H9 (cell line): ENCODE measurements around the gene RALGAPA2. TPM values are rescaled to one million over a fixed set of nuclear protein-coding genes. Genes with fewer than 3 reads are reported as not detected.

Source experiments
- DNase-seq: peaks from one replicate; pipeline ENCODE4 v3.0.0-alpha.2; 2017
- H2AFZ ChIP-seq: one replicate; pipeline ENCODE4 v1.6.1; 2013; ENCODE audit warnings: mild to moderate bottlenecking, low read length, control low read depth, moderate library complexity
- H2AK5ac ChIP-seq: 2 replicates; pipeline ENCODE4 v1.6.1; 2013; ENCODE audit warnings: low read length, control low read depth, mixed read lengths; ENCODE audit not compliant: insufficient read length
- H2BK120ac ChIP-seq: one replicate; pipeline ENCODE4 v1.6.1; 2013; ENCODE audit warnings: low read depth, mild to moderate bottlenecking, low read length, control low read depth, inconsistent platforms; ENCODE audit not compliant: poor library complexity, severe bottlenecking
- H2BK12ac ChIP-seq: 2 replicates; pipeline ENCODE4 v1.6.1; 2013; ENCODE audit warnings: low read length, control low read depth, mixed read lengths, low read depth; ENCODE audit not compliant: insufficient read length
- H2BK15ac ChIP-seq: 2 replicates; pipeline ENCODE4 v1.6.1; 2013; ENCODE audit warnings: low read depth, low read length, control low read depth
- H2BK20ac ChIP-seq: one replicate; pipeline ENCODE4 v1.6.1; 2013; ENCODE audit warnings: low read depth, mild to moderate bottlenecking, low read length, control low read depth, inconsistent platforms; ENCODE audit not compliant: poor library complexity, severe bottlenecking
- H2BK5ac ChIP-seq: 2 replicates; pipeline ENCODE4 v1.6.1; 2013; ENCODE audit warnings: low read length, control low read depth, mixed read lengths; ENCODE audit not compliant: insufficient read length
- H3K14ac ChIP-seq: 2 replicates; pipeline ENCODE4 v1.6.1; 2013; ENCODE audit warnings: low read length, control low read depth; ENCODE audit not compliant: insufficient read depth
- H3K18ac ChIP-seq: 2 replicates; pipeline ENCODE4 v1.6.1; 2013; ENCODE audit warnings: low read depth, mild to moderate bottlenecking, mixed read lengths, low read length, control low read depth; ENCODE audit not compliant: insufficient read length
- H3K23ac ChIP-seq: 2 replicates; pipeline ENCODE4 v1.6.1; 2013; ENCODE audit warnings: low read length, control low read depth, mixed read lengths, low read depth; ENCODE audit not compliant: insufficient read length
- H3K23me2 ChIP-seq: 2 replicates; pipeline ENCODE4 v1.6.1; 2013; ENCODE audit warnings: low read depth, mild to moderate bottlenecking, mixed read lengths, low read length, control low read depth; ENCODE audit not compliant: insufficient read length, poor library complexity, severe bottlenecking
- H3K27ac ChIP-seq: 2 replicates; pipeline ENCODE4 v1.5.1; 2013; ENCODE audit warnings: low read length, control low read depth, mixed read lengths, low read depth; ENCODE audit not compliant: insufficient read length
- H3K27me3 ChIP-seq: 2 replicates; pipeline ENCODE4 v1.6.1; 2013; ENCODE audit warnings: low read length, control low read depth, inconsistent platforms; ENCODE audit not compliant: insufficient read depth
- H3K4ac ChIP-seq: 2 replicates; pipeline ENCODE4 v1.6.1; 2013; ENCODE audit warnings: low read depth, mild to moderate bottlenecking, control low read depth, inconsistent platforms, low read length, moderate library complexity
- H3K4me1 ChIP-seq: 2 replicates; pipeline ENCODE4 v1.6.1; 2013; ENCODE audit warnings: low read length, control low read depth, inconsistent platforms; ENCODE audit not compliant: insufficient read depth
- H3K4me2 ChIP-seq: 2 replicates; pipeline ENCODE4 v1.6.1; 2013; ENCODE audit warnings: low read length, control low read depth, mixed read lengths; ENCODE audit not compliant: insufficient read length, insufficient read depth
- H3K56ac ChIP-seq: 2 replicates; pipeline ENCODE4 v1.6.1; 2013; ENCODE audit warnings: low read depth, mild to moderate bottlenecking, mixed read lengths, low read length, control low read depth; ENCODE audit not compliant: insufficient read length
- H3K79me1 ChIP-seq: 2 replicates; pipeline ENCODE4 v1.6.1; 2013; ENCODE audit warnings: low read depth, mild to moderate bottlenecking, moderate library complexity, low read length, control low read depth, inconsistent platforms; ENCODE audit not compliant: insufficient read depth, poor library complexity, severe bottlenecking
- H3K79me2 ChIP-seq: 2 replicates; pipeline ENCODE4 v1.6.1; 2013; ENCODE audit warnings: low read length, control low read depth, inconsistent platforms; ENCODE audit not compliant: insufficient read depth
- H3K9ac ChIP-seq: 2 replicates; pipeline ENCODE4 v1.6.1; 2013; ENCODE audit warnings: low read length, control low read depth, mixed read lengths; ENCODE audit not compliant: insufficient read length; ENCODE audit errors: extremely low read depth
- H3K9me3 ChIP-seq: one replicate; pipeline ENCODE4 v1.6.1; 2013; ENCODE audit warnings: low read depth, low read length, inconsistent platforms; ENCODE audit not compliant: control insufficient read depth
- H3T11ph ChIP-seq: one replicate; pipeline ENCODE4 v1.6.1; 2013; ENCODE audit warnings: mild to moderate bottlenecking, low read length, control low read depth, inconsistent platforms
- H4K20me1 ChIP-seq: one replicate; pipeline ENCODE4 v1.6.1; 2013; ENCODE audit not compliant: control insufficient read depth, insufficient read length, insufficient read depth
- H4K5ac ChIP-seq: 2 replicates; pipeline ENCODE4 v1.6.1; 2013; ENCODE audit warnings: low read depth, mild to moderate bottlenecking, mixed read lengths, low read length, control low read depth; ENCODE audit not compliant: insufficient read length
- H4K8ac ChIP-seq: replicated peaks from 2 replicates; pipeline ENCODE4 v1.6.1; 2013; ENCODE audit warnings: low read length, control low read depth, mixed read lengths, low read depth; ENCODE audit not compliant: insufficient read length
- H4K91ac ChIP-seq: 2 replicates; pipeline ENCODE4 v1.6.1; 2013; ENCODE audit warnings: low read depth, mild to moderate bottlenecking, moderate library complexity, mixed read lengths, low read length, control low read depth; ENCODE audit not compliant: insufficient read length
- H3K27ac Mint-ChIP-seq, 3 experiments: 2 replicates in 2 of 3; 3 replicates in 1 of 3; pipeline ENCODE4 v1.8.0; 2020 to 2021; ENCODE audit warnings: mixed read lengths in 3 of 3, mild to moderate bottlenecking in 1 of 3, moderate library complexity in 1 of 3
- H3K27me3 Mint-ChIP-seq: 2 replicates; pipeline ENCODE4 v1.8.0; 2021; ENCODE audit warnings: low read depth, mild to moderate bottlenecking, moderate library complexity, mixed read lengths
- H3K36me3 Mint-ChIP-seq, 3 experiments: 2 replicates in 2 of 3; 3 replicates in 1 of 3; pipeline ENCODE4 v1.8.0; 2020 to 2021; ENCODE audit warnings: low read depth in 3 of 3, mixed read lengths in 3 of 3; ENCODE audit not compliant: insufficient read depth in 1 of 3
- H3K4me1 Mint-ChIP-seq, 2 experiments: 2 replicates each; pipeline ENCODE4 v1.8.0; 2020; ENCODE audit warnings: mixed read lengths in 2 of 2
- H3K4me3 Mint-ChIP-seq, 2 experiments: 2 replicates in 1 of 2; 3 replicates in 1 of 2; pipeline ENCODE4 v1.8.0; 2020 to 2021; ENCODE audit warnings: mild to moderate bottlenecking in 2 of 2, mixed read lengths in 2 of 2, moderate library complexity in 1 of 2
- H3K9me3 Mint-ChIP-seq, 2 experiments: 2 replicates in 1 of 2; 3 replicates in 1 of 2; pipeline ENCODE4 v1.8.0; 2020; ENCODE audit warnings: mild to moderate bottlenecking in 2 of 2, mixed read lengths in 2 of 2, moderate library complexity in 1 of 2
- WGBS: extraction: QIAGEN DNeasy Blood & Tissue Kit; methylation state at CpG from one replicate; pipeline ENCODE4 v1.1.7; 2013; ENCODE audit warnings: missing lambda C conversion rate, low lambda C conversion rate, mixed read lengths; ENCODE audit not compliant: insufficient read length; ENCODE audit errors: extremely low coverage; 5-methylcytosine and 5-hydroxymethylcytosine counted together
- total RNA-seq: library from RNA; stranded (reverse); gene quantifications from 2 replicates; pipeline ENCODE4 v1.2.1, GENCODE V29; 2021
- TF ChIP-seq, protein P1 (sequence below): fragments of 200-600 bp; sonication (generic); conservative IDR thresholded peaks from 3 replicates; pipeline ENCODE4 v1.8.0; 2021; ENCODE audit warnings: antibody characterized with exemption, mild to moderate bottlenecking

The RALGAPA2 gene
- total RNA-seq, 1 experiment from 2014 or later = 16.6 TPM

- no peak overlapping the region for H3K18ac ChIP-seq
- H3K79me1 ChIP-seq = no peaks in the 10 kb centered on the region
- Mint-ChIP-seq H3K4me1 (peaks cover 0 to 3% of the 10 kb centered on the region in 2 experiments; a peak in 1 of 4 replicates), H3K4me3 (no peak overlapping the region), H3K27ac (no peak overlapping the region), H3K27me3 (peaks cover 1% of the 10 kb centered on the region; the same call in 1 of the 2 replicates), H3K9me3 (no peaks in the 10 kb centered on the region), H3K36me3 (peaks cover 17 to 41% (median 31%) of the 10 kb centered on the region in 3 experiments; a peak in 6 of 7 replicates)
- no peaks in the 10 kb centered on the region for H3K23me2 ChIP-seq
- H4K20me1 ChIP-seq = no peaks in the 10 kb centered on the region
- H3K23ac ChIP-seq = no peak overlapping the region
- no CpG with 5 or more reads among the region's 4 CpGs for WGBS
- no peak overlapping the region for H3K4ac ChIP-seq
- H2BK120ac ChIP-seq = no peak overlapping the region
- no peak overlapping the region for H3T11ph ChIP-seq
- no peak overlapping the region for H4K91ac ChIP-seq
- no peak overlapping the region for H3K27ac ChIP-seq
- no peak overlapping the region for H3K14ac ChIP-seq
- H3K27me3 ChIP-seq = no peaks in the 10 kb centered on the region
- H4K5ac ChIP-seq = no peak overlapping the region
- no peak overlapping the region for H2BK12ac ChIP-seq
- no peak overlapping the region for H2BK15ac ChIP-seq
- no peak overlapping the region for H3K9ac ChIP-seq
- H3K4me1 ChIP-seq = no peaks in the 10 kb centered on the region
- no peaks in the 10 kb centered on the region for H3K79me2 ChIP-seq
- H3K9me3 ChIP-seq = no peaks in the 10 kb centered on the region
- no peak overlapping the region for H2BK20ac ChIP-seq
- H3K4me2 ChIP-seq = no peak overlapping the region
- no peak overlapping the region for H2AK5ac ChIP-seq
- H2BK5ac ChIP-seq = no peak overlapping the region
- no peak overlapping the region for H3K56ac ChIP-seq
- TF ChIP-seq, protein P1, sequence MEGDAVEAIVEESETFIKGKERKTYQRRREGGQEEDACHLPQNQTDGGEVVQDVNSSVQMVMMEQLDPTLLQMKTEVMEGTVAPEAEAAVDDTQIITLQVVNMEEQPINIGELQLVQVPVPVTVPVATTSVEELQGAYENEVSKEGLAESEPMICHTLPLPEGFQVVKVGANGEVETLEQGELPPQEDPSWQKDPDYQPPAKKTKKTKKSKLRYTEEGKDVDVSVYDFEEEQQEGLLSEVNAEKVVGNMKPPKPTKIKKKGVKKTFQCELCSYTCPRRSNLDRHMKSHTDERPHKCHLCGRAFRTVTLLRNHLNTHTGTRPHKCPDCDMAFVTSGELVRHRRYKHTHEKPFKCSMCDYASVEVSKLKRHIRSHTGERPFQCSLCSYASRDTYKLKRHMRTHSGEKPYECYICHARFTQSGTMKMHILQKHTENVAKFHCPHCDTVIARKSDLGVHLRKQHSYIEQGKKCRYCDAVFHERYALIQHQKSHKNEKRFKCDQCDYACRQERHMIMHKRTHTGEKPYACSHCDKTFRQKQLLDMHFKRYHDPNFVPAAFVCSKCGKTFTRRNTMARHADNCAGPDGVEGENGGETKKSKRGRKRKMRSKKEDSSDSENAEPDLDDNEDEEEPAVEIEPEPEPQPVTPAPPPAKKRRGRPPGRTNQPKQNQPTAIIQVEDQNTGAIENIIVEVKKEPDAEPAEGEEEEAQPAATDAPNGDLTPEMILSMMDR = no peak
- no peak for DNase-seq
- H2AFZ ChIP-seq = no peak overlapping the region
- H4K8ac ChIP-seq = no peak overlapping the region
Measured at GRCh38 chr20:20630551-20630950, 81.9 kb downstream of the RALGAPA2 start.
